ENCODE measurements around the gene BMP2K. TPM values are rescaled to one million over a fixed set of nuclear protein-coding genes. Genes with fewer than 3 reads are reported as not detected.
"Not testable (repeated sequence)": the region's sequence is repeated elsewhere in the genome, so short reads cannot be mapped to it uniquely, and the experiment has no call there.

BMP2K gene
- total RNA-seq, 1 donor: 78.4 TPM

- no peak for DNase-seq (ENCODE audit: low read depth in 2 of 3, low spot score in 2 of 3)
These were observed 11.3 kb downstream of the BMP2K start for GRCh38 chr4:78787392-78788006.

GRCh38 chr4:78788007-78788889 lies 12.1 kb downstream of the BMP2K start:
- no peak for DNase-seq (ENCODE audit: low read depth in 2 of 3, low spot score in 2 of 3)

- not testable (repeated sequence) for DNase-seq (ENCODE audit: low read depth in 2 of 3, low spot score in 2 of 3)
These were observed 19.7 kb downstream of the BMP2K start for GRCh38 chr4:78795594-78796416.

- no peak for DNase-seq (ENCODE audit: low read depth in 2 of 3, low spot score in 2 of 3)
These were observed 20.4 kb downstream of the BMP2K start for GRCh38 chr4:78796526-78796925.

GRCh38 chr4:78797777-78798284 lies 21.7 kb downstream of the BMP2K start:
- no peak for DNase-seq (ENCODE audit: low read depth in 2 of 3, low spot score in 2 of 3)

- DNase-seq (ENCODE audit: low read depth in 2 of 3, low spot score in 2 of 3): no peak
These were observed 23.7 kb downstream of the BMP2K start for GRCh38 chr4:78799551-78800495.

- DNase-seq (ENCODE audit: low read depth in 2 of 3, low spot score in 2 of 3): no peak
These were observed 24.8 kb downstream of the BMP2K start for GRCh38 chr4:78800965-78801364.

- no peak for DNase-seq (ENCODE audit: low read depth in 2 of 3, low spot score in 2 of 3)
These were observed 27.8 kb downstream of the BMP2K start for GRCh38 chr4:78803983-78804382.

- peak in 1 of 3 donors; percentile 21 for DNase-seq (ENCODE audit: low read depth in 2 of 3, low spot score in 2 of 3)
These were observed 30.9 kb downstream of the BMP2K start for GRCh38 chr4:78806943-78807460.

- DNase-seq (ENCODE audit: low read depth in 2 of 3, low spot score in 2 of 3): no peak
These were observed 33.1 kb downstream of the BMP2K start for GRCh38 chr4:78809295-78809694.

- peak in 1 of 3 donors; percentile 12 for DNase-seq (ENCODE audit: low read depth in 2 of 3, low spot score in 2 of 3)
These were observed 34.0 kb downstream of the BMP2K start for GRCh38 chr4:78809928-78810835.

- no peak for DNase-seq (ENCODE audit: low read depth in 2 of 3, low spot score in 2 of 3)
These were observed 34.9 kb downstream of the BMP2K start for GRCh38 chr4:78811034-78811433.

- no peak for DNase-seq (ENCODE audit: low read depth in 2 of 3, low spot score in 2 of 3)
These were observed 42.5 kb downstream of the BMP2K start for GRCh38 chr4:78818530-78819079.

GRCh38 chr4:78824001-78824400 lies 47.9 kb downstream of the BMP2K start:
- DNase-seq (ENCODE audit: low read depth in 2 of 3, low spot score in 2 of 3): no peak

GRCh38 chr4:78827191-78827590 lies 51.0 kb downstream of the BMP2K start:
- DNase-seq (ENCODE audit: low read depth in 2 of 3, low spot score in 2 of 3): no peak

- no peak for DNase-seq (ENCODE audit: low read depth in 2 of 3, low spot score in 2 of 3)
These were observed 53.1 kb downstream of the BMP2K start for GRCh38 chr4:78829296-78829695.

GRCh38 chr4:78839676-78840075 lies 63.5 kb downstream of the BMP2K start:
- DNase-seq (ENCODE audit: low read depth in 2 of 3, low spot score in 2 of 3): not testable (repeated sequence)

- not testable (repeated sequence) for DNase-seq (ENCODE audit: low read depth in 2 of 3, low spot score in 2 of 3)
These were observed 64.1 kb downstream of the BMP2K start for GRCh38 chr4:78840286-78840685.
